Esophagus squamous epithelium (tissue), 4 donors: ENCODE data around the gene FETUB.

ENCODE experiments used
- CTCF ChIP-seq, 6 experiments: fragments of 450-650 bp in 4 of 6; fragments of 200-600 bp in 2 of 6; sonication (generic) in 2 of 6; IDR thresholded peaks; one replicate each; pipeline ENCODE4 v1.5.1; 2016 to 2019; ENCODE audit warnings: antibody characterized with exemption in 6 of 6, mild to moderate bottlenecking in 4 of 6, moderate library complexity in 4 of 6
- POLR2A ChIP-seq, 4 donors: fragments of 450-650 bp; IDR thresholded peaks; one replicate each; pipeline ENCODE4 v1.6.1; 2017; ENCODE audit warnings: antibody characterized with exemption in 4 of 4, mild to moderate bottlenecking in 4 of 4, moderate library complexity in 3 of 4

GRCh38 chr3:186687120-186687651, 47.0 kb downstream of the FETUB start:
- TF ChIP-seq CTCF (IDR thresholded peaks at IDR 0.05) (no peak), POLR2A (IDR thresholded peaks at IDR 0.05) (no peak)
